ENCODE data around the gene TMEM185A. TPM values are rescaled to one million over a fixed set of nuclear protein-coding genes. Genes with fewer than 3 reads are reported as not detected.

The TMEM185A gene
- total RNA-seq, result 16.3 and 18.7 TPM in 2 replicates

DNA sequence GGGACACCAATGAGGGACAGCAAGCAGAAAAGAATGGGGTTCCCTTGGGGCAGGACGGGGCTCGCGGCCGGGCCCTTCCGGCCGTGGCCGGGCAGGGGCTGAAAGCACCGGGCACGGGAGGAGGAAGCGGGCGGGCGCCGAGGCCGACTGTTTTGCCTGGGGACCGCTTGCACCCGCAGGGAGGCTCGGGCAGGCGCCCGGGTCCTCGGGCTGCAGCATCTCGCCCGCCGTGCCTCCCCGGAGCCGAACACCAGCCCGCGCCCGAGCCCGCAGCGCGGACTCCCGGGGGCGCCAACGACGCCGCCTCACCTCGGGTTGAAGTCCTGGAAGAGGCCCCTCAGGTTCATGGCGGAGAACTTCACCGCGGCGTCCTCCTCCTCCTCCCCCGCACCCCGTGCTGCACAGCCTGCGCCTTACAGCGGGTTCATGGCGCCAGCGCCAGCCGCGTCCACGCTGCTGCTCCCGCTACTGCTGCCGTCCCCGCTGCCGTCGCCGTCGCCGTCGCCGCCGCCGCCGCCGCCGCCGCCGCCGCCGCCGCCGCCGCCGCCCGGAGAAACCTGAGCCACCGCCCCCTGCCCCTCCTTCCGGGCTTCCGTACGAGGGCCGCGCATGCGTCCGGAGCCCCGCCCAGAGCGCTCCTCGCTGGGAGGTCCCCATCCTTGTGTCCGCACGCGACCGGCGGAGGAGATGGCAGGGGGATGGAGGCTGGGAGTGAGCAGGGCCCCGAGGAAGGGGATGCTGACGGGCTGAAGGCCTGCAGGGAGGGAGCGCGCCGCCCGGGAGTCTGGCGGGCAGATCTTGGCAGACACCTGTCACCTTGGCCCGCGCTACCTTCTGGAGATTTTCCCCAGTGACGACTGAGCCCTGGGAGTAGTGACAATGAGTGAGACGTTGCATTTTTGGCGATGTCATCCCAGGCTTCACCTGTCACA, at the start of gene TMEM185A:
TSS of gene TMEM185A (minus strand) at position 559 of the 932 bp plus-strand sequence. CDS start at position 347, 212 bp downstream.

DNA sequence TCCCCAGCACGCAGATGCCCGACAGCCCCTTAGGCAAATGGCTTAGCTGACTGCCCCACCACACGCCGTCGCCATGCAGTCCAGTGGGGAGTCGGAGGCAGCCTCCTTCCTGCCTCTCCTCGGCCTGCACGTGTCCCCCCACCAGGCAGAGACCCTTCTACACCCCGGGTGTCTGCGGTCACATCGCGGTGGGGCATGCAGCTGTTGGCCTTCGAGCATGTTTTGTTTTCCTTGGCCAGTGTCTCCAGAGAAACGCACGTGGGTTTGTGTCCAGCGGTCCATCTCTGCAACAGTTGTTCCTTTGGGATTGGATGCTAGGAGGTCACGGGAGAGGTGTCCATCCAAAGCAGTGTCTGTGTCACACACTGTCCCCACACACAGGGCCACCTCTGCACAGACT, 36.4 kb downstream of the TMEM185A start, which contains the start of gene HSFX2:
TSS of gene HSFX2 (minus strand) at position 101 of the 400 bp plus-strand sequence. CDS start 614 bp downstream, outside the sequence.

DNA sequence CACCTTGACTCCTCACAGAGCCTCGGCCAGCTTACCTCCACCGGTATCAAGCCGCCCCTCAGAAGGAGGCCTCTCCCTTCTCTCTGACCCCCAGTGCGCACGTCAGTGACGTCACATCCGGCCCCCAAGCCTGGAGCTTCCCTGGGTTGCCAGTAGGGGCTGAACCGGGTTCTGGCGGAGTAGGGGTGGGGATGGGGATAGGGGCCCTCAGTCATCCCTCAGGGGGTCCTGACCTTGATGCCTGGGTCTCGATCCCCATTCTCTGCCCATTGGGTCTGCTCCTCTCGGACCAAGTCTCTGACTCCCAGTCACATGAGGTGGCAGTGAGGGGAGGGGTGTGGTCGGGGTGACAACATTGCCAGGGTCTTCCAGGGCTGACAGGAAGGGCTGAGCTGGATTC, 44.2 kb downstream of the TMEM185A start, which contains the start of gene MAGEA9B:
TSS of gene MAGEA9B (minus strand) at position 101 of the 400 bp plus-strand sequence. CDS start 4,280 bp downstream, outside the sequence.

DNA sequence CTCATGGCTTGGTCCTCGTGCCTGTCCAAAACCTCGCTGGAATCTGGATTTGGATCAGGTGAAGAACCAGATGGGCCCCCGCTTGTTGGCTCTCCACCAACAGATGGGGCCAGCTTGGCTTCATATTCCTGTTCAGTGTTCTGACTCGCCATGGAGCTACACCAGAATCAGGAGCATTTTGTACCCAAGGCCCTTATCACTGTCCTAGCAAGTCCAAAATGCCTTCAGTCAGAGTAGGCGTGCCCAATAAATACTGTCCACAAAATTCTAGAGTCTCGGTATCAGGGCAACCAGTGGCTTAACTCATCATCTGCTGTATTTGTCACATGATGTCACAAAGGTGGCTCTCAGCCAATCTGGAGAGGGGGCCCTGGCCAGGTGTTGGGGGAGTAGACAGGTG, 81.9 kb downstream of the TMEM185A start, which contains the start of gene HSFX3:
TSS of gene HSFX3 (minus strand) at position 224 of the 400 bp plus-strand sequence. CDS start at position 152, 72 bp downstream.

Other genes starting within 250 kb of the TMEM185A start
- gene IDS, start 126.5 kb downstream of the TMEM185A start, total RNA-seq, result 64.3 and 65.6 TPM in 2 replicates
- 13.1 and 13.2 TPM in 2 replicates for gene EOLA1, start 90.8 kb downstream of the TMEM185A start, total RNA-seq
- not detected in 2 replicates for gene HSFX3, start 81.9 kb downstream of the TMEM185A start, total RNA-seq
- not detected in 2 replicates for gene MAGEA9B, start 44.3 kb downstream of the TMEM185A start, total RNA-seq
- 0.22 TPM in 1 of 2 replicates, not detected in the other for gene HSFX2, start 36.5 kb downstream of the TMEM185A start, total RNA-seq
- gene MAGEA11, start 80.3 kb upstream of the TMEM185A start, total RNA-seq, result not detected in 2 replicates
- gene HSFX1, start 142.3 kb upstream of the TMEM185A start, total RNA-seq, result 0.43 and 1.2 TPM in 2 replicates
- not detected in 2 replicates for gene MAGEA9, start 150.1 kb upstream of the TMEM185A start, total RNA-seq
- not detected in 2 replicates for gene MAGEA8, start 249.4 kb upstream of the TMEM185A start, total RNA-seq

All from articular chondrocyte of knee joint (primary cell).